Retina (tissue), 1 donor: Measurements from ENCODE around the gene LDB2.
A peak's percentile ranks its signal among the peaks of the same experiment; 100 is the strongest.

ENCODE experiments used
- DNase-seq: peaks from one replicate; pipeline ENCODE4 v3.0.0-alpha.2; 2016

The LDB2 gene

DNA sequence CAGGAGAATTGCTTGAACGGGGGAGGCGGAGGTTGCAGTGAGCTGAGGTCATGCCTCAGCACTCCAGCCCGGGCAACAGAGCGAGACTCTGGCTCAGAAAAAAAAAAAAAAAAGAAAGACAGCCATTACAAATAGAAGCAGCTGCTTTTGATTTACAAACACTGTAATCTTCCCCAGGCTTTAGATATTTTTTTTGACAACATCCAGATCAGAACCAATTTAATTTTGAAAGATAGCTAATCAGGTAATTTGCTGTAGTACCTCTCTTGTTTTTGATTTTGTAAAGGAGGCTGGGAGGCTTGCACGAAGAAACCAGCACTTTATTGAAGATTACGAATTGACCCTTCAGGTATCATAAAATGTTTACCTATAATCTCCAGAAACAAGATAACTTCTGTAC, 107.0 kb downstream of the LDB2 start:
- no peak for DNase-seq

DNA sequence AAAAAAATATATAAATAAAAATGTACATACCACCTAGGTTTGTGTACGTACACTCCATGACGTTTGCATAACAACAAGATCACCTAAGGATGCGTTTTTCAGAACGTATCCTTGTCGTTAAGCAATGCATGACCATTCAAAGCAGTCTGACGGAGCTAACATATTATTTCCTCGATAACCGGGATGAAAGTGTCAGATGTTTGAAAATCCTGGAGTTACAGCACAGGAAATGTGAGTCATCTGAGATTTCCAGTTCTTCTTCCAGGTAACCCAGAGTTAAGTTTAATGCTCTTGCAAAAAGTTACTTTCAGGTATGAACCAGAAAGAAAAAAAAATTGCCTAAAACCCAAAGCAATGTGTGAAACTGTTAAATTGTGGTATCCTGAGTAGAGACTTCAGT, 107.9 kb downstream of the LDB2 start:
- no peak for DNase-seq

DNA sequence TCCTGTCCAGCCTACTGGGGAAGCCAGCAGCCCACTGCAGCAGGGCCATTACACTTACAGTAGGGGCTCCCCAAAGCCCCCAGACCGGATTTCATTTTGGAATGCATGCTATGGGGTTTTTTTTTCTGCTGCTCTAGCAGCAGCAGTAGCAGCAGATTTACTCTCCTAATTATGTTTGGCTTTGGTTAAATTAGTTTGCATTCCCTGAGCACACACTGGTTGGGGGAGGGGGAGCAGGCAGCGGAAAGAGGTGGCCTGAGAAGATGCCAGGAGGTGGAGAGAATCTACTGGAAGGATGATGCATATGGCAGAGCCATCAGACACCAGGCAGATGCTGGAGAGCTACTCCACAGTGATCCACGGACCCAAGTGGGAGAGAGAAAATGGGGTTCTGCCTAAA, 109.6 kb downstream of the LDB2 start:
- DNase-seq, result no peak

DNA sequence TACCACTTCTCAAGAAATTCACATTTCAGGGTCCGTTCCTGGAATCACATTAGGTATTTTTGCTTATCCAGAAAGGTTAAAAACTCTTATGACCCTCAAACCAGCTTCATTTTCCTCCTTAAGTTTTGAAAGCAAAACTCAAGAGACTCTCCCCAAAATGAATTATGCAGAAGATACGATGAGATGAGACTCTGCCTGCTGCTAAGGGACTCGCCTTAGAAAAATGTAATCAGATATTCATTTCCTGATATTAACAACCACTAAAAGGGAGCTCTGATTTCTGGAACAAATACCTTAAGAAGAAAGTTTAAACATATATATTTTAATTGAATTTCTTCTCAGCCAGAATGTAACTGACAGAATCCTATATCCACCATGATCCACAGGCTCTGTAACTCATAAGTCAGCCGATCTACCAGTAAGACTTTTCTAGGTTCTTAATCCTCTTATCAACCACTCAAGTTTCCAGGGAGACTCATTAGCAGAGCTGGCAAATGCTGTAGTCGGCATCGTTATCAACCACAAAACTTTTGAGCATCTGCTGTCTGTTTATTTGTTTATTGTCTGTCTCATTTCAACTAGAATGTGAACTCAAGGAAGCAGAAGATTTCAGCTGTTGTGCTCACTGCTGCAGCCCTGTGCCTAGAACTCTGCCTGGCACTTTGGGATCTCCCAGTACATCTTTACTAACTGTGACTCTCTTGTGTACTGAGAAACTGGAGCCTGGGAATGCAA, 112.5 kb downstream of the LDB2 start:
- peak; percentile 19 for DNase-seq

DNA sequence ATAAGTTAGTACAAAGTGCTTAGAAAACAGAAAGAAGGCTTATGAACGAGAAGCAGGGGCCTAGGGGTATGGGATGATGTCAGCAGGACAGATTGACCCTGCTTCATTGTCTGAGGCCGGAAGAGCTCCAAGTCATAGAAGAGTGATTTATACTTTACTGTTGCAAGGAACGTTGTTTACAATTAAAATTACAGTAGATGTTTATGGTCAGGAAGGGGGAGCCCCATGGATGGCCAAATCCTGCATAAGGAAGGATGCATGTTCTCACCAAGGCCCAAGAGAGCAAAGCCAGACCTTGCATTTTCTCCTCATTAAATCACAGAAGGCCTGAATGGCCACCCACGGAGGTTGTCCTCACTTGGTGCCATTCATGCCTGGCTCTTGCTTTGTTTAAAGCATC, 115.3 kb downstream of the LDB2 start:
- DNase-seq, result no peak

DNA sequence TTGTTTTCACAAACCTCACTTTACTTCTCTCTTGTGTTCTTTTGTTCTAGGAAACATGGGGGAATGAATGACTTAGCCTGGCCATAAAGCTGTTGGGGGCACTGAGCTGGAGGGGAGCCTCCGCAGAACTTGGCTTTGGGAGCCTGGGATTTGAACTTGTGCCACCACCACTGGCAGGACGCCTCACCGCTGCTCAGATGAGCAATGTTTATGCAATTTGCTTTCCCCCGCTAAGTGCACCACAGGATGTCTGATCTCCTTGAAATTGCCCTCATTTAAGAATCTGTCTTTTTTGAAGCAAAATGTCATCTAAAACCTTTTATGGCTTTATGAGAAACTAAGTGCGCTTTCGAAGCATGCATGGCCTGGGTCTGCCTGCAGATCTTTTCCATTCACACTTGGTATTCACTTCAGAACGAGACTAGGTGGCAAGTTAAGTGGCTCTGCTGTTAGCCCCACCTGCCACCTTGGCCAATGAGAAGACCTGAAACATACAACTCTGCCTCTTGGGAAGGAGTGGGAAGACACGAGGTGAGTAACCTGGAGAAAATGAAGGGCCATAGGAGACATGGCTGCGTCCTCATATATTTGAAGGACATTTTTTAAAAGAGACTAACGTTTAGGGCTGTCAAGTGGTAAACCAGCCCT, 119.3 kb downstream of the LDB2 start:
- no peak for DNase-seq

DNA sequence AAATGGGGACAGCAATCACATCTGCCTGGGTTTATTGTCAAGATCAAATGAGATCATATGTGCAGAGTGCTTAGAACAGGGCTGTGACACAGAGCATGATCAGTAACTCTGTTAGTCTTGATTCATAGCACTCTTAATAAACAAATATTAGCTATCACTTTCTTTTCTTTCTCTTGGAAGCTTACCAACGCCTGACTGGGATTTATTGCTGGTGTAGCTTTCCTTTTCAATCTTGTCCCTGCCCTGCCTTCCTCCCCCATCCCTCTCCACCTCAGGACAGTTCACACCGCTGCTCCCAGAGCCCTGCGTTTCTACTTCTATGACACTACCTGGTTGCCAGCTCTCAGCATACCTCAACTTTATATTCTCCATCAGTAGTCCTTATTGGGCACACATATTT, 120.7 kb downstream of the LDB2 start:
- no peak for DNase-seq

DNA sequence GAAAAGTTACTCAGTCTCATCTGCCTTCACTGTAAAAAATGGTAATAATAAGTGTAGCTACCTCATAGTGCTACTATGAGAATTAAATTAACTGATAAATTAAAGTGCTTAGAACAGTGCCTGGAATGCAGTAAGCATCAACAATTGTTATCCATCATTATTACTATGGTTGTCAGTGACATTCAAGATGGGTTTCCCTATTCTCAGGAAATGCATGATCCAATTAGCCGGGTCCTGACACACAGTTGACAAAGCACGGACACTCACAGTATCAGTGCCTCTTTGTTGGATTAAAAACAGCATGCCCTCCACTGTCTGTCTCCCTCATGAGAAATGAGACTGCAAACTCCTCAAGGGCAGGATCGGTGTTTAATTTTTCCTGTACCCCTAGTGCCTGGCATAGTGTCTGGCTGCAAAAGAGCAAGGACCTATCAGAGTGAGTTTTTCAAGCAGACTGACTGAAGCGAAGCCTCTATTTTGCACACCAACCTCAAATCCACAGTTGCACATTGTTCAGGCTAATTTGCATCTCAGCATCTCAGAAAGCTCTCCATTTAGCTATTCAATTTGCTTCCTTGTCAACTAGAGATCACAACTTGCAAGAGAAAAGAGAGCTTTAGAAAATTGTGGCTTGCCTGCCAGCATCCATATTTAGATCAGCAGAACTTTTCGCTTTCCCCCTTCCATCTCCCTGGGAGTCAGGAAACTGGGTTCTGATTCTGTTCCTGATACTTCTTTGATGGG, 122.9 kb downstream of the LDB2 start:
- no peak for DNase-seq

DNA sequence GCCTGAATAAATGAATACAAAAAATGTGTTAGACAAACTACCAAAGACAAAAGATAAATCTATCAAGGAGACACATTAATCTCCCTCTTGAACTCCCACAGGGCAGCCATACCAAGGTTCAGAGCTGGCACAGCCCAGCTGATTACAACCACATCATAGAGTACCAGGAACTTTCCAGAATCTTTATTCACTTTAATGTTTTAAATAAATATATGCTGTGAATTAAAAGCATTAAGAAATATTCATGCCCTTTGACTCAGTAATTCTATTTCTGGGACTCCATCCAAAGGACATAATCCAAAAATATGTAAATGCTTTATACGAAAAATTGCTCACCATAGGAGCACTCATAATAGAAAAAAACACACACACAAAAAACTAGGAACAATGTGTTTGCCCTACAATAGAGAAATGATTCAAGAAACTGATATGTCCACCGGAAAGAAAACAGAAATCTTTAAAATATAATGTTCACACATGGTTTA, 126.0 kb downstream of the LDB2 start:
- DNase-seq, result no peak

DNA sequence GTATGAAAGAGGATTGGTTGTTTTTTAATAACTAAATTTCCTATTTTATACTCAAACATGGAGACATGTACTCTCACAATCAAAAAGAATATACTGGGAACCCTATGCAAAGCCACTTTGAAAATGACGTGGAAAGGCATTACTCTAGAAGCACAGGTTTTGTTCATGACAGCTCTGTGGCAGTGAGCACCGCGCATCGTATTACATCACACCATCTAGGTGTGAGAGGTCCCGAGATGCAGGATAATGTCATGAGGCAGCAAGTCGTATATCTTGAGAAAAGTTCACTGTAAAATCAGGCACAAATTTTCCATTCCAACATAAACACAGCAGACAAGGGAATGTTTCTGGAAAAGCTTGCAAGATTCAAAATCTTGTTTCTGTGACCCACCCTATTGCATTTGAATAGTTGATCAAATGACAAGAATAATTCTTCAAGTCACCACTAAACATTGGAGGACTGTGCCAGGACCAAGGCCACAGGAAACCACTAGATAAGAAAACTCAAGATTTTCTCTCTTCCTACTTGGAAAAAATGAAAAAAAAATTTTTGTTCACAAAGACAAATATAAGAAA, 127.6 kb downstream of the LDB2 start:
- no peak for DNase-seq

DNA sequence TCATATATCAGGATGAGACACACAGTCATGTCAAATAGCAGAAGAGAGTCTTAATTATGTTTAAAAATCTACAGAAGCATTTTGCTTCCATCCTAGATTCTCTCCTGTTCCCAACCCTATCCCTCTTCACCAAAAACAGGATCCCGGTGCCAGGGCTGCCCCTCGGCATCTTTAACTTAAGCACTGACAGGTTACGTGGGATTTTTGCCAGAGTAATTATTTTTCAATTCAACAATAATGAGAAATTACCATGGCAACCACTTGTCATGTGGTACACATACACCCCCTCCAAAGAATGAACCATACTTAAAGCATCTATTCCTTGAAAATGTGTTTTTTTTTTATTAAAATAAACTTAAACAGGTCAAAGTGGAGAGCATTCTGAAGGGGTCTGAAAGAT, 130.6 kb downstream of the LDB2 start:
- no peak for DNase-seq

DNA sequence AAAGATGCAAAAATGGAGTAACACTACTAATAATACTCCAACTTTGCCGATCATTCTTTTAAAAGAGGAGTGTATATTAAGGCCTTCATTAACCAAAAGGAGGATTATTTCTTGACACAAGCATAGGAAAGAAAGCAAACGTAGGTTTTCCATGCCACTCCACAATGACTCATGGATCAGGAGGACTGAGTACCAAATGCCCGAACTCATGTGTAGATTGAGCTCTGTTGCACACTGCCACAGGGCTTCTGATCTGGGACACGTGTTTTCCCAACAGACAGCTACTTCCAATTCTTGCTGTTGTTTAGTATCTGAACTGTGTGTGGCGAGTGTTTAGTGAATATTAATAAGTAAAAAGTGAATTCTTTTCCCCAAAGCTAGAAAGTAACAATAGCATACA, 131.2 kb downstream of the LDB2 start:
- no peak for DNase-seq

DNA sequence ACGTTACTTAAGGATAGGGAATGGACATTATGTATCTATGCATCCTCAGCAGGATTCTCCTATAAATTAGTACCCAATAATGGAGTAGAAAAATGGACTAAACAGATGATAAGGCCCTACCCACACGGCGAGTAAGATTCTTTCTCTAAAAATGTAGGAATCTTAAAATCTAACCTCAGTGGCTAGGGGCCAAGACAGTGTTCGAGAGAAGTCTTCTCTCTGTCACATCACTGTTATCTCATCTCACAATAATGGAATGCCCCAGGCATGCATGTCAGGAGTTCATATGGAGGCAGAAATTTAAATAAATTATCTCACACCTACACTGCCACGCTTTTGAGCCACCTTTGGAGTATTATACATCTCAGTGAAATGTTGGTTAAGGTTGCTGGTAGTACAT, 132.9 kb downstream of the LDB2 start:
- no peak for DNase-seq

DNA sequence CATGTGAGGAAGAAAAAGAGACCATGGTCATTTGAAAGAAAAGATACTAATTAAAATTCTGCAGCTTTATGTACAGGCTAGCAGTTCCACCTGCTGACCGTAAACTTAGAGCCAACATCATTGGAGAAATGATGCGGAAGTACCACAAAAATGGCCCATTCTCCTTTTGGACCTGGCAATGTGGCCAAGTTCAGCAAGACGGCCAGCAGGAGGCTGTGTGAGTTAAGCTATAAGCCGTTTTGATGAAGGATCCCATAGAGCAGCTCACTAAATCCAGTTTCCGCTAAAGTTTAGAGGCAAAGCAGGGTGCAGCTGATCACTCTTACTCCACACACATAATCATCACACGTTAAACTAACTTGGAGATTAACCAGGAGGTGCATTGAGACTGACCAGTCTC, 133.8 kb downstream of the LDB2 start:
- no peak for DNase-seq

DNA sequence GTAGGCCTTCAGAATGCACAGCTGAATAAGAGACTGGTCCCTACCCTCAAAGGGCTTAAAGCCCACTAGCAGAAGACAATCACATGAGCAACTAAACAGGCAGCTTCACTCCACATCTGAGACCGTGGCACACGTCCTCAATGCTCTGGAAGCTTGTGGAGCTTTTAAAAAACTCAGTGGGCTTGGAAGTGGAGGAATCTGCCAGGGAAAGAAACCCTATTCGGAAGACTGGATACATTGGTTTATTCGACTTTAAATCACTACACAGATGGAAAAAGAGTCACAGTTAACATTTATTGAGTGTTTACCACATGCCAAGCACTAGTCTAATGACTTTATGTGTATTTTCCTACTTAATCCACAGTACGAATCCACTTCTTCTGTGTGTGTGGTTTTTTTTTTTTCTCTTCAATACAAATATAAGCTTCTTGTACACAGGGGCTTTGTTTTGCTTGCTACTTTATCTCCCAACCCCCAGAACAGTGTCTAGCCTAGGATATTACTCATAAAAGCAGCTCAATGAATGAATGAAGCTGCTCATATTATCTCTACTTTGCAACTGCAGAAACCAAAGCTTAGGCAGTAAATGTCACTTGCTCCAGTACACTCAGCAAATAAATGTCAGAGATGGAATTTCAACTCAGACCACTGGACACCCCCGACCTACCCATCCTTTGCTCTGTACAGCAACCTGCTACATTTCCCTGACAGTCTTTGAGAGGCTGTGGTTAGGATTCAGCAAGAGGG, 137.7 kb downstream of the LDB2 start:
- DNase-seq, result no peak

DNA sequence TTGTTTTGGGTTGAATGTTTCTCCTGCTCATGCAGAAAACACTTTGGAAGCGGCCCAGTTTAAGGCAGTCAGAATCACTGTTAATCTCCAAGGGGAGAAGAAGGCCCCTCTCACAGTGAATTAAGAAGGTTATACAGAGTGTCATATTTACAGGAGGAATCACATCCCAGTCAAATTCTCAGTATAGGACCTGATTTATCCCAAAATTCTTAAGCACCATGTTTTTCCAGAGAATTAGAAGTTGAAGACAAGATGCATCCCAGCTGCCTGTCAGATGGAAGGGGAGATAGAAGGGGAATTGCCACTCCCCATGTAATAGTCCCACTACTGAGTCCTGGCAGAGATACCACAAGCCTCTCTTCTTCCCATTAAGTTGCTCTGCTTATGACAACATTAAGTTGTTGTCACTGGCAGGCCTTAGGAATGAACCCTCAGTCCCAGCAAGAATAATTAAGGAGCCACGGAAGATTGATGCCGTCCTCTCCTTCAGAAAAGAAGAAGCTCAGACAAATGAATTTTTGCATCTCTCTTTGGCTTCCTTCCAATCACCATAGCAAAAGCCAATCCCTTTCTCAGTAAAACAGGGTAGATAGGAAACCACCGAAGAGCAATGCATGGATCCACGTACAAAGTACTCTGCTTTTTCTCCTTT, 138.4 kb downstream of the LDB2 start:
- DNase-seq, result no peak

DNA sequence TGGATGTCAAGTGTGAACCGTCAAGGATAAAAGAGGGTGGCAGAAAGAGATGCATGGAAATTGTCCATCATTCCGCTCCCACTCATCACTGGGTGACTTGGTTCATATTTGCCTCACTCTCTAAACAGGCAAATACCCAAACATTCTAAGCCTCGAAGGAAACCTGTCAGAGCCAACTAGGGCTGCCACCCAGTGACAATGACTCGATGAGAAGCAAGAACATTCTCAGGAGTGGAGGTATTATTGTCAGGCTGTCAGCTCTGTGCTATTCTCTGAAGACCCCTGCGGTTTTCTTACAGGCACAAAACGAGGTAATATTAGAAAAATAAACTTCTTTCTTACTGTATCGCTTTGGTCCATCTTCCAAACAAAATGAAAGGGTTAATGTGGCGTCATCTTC, 139.6 kb downstream of the LDB2 start:
- DNase-seq, result no peak

DNA sequence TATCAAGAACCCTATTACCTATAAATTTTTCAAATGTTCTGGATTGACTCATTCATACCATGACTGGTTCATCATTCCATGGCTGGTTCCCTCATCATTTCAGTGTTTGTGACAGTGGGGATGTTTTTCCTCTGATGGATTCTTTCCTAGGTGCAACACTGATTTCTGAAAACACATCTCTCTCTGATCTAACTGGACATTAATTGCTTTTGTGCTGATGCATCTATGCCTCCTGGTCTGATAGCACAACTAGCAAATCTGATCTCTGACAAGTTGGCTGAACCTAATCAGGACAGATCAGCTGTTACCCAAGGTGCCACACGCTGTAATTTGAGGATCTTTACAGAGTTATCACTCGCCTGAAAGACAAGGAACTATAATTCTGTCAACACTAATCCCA, 140.2 kb downstream of the LDB2 start:
- no peak for DNase-seq

DNA sequence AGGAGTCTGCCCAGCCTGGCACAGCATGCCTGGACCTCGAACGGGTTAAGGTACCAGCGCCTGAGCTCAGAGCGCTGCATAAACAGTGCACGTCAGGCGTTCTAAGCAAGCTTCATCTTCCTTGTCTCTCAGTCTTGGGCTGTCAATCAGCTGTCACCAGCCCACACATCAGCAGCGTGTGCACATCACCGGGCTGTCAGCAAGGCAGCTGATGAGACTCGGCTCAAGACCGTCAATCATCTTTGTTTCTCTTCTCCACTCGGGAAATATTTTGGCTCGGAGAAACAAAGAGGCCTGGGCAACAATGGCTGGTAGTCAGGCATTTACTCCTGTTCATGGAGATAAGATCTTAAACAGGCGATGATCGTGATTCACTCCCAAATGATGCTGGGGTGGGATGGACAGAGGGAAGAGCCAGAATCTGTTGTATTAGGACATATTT, 141.3 kb downstream of the LDB2 start:
- peak; percentile 37 for DNase-seq

DNA sequence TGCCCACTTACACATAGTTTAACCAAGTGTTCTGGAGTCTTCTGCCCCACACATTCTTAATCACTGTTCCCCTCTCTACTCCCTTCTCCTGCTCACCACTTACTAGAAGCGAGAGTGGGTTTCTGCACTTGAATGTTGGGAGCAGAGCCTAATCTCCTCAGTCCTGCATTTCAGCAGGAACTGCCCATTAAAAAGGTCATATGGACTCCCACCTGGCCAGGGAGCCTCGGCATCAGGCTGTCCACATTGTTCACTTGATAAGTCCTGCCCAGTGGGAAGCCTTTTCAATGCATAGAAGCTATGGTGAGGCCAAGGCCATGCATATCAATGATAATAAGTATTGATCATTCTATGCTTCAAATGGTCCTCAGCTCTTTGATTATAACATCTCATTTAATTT, 144.3 kb downstream of the LDB2 start:
- DNase-seq, result no peak

DNA sequence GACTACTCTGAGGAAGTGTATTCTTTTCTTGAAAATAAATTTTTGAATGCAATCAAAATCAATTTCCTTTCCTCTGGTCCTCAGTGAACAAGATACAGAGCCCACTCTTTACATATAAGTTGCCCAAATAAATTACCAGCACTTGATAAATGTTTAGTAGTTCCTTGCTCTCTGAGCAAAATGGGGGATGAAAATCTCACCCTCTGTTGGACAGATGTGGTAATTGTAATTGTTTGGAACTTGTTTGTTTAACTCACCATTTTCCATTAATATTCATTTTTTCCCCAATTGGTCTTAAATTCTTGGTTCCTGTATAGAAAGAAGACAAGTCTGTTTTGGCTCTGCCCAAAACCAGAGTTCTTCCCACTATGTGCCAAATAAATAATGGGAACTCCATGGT, 146.3 kb downstream of the LDB2 start:
- DNase-seq, result no peak

DNA sequence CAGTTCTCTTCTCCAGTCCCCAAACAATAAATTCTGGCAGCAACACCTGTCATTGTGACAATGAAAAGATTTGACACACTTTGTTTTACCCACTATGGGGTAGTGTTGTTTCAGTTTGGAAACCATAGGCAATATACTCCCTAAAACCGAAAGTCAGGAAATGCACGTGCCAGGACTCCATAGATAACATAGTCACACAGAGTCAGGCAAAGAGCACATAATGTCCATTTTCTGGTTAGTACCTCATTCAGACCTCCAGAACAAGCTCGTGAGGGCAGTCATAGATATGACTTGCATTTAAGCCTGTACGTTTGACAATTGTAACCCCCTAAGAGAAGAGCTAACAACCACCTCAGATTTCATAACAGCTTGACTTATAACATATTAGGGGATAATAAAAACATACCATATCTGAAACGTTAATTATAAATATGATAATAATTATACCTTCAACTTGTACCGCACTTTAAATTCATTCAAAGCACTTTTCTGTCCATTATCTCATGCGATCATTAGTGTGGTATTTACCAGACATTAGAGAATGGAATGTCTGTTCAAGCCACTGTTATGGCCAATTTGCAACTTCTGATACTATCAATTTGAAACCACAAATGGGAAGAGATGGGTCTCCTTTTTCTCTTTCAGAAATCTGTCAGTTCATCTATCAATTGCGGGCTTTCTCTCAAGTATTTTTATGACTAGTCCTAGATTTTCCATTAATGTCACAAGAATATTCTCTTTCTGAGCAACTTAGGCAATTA, 147.4 kb downstream of the LDB2 start:
- no peak for DNase-seq
